Fibroblast of villous mesenchyme (primary cell): ENCODE measurements around the gene AFTPH. TPM values are rescaled to one million over a fixed set of nuclear protein-coding genes. Genes with fewer than 3 reads are reported as not detected.
A peak's percentile ranks its signal among the peaks of the same experiment; 100 is the strongest.

Experiments used
- DNase-seq: peaks from one replicate; pipeline ENCODE4 v3.0.0-alpha.2; 2010; ENCODE audit warnings: low read depth
- H3K4me3 ChIP-seq: 2 replicates; pipeline ENCODE4 v1.5.1; 2011; ENCODE audit warnings: low read depth, mild to moderate bottlenecking, low read length
- CTCF ChIP-seq: IDR thresholded peaks from 2 replicates; pipeline ENCODE4 v1.5.1; 2012; ENCODE audit warnings: low read depth, mild to moderate bottlenecking, low read length; ENCODE audit not compliant: insufficient read depth
- total RNA-seq: library from RNA; depleted of rRNA; stranded (reverse); fragments of >200 nt; gene quantifications from 2 replicates; pipeline ENCODE4 v1.2.3, GENCODE V29; 2012

AFTPH gene
- 26.4 and 40.2 TPM in 2 replicates for total RNA-seq

DNA sequence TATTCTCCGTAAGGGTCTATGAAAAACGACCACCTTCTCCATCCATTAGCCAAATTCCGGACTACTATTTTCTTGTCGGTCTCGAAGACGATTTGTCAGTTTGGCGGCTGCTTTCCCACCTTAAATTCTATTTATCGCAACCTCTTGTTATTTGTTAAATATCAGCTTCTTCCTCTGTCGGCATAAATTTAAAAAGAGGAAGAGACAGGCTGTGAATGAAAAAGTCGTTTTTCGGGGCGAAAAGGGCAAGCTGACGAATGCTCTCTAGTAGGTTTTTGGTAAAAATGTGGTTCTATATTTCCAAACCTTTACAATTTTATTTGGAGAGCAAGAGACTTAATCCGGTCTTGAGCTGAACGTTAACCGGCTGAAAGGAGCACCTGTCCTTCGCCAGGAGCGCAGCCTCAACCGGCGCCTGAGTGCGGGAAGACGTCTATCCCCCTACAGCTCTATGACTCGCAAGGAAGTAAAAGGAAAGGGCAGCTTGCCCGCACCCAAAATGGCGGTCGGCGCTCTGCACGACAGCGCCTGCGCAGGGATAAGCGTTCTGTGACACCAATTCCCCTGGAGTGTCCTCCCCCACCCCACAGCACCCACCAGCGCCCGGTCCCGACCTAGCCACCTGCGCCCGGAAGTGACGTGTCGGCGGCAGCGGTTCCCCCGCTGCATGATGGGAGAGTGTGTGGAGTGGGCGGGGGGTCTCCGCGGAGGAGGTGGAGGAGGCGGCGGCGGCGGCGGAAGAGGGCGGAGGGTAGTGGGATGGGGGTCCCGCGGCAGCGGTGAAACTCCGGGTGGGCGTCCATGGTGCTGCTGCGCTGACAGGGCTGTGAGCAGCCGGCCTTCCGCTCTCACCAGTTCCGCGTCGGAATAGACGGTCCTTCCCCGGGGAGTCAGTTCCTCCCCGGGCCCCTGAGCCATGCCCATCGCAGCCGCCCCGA is at the start of gene AFTPH:
TSS of gene AFTPH (plus strand) at position 663 of the 938 bp plus-strand sequence. CDS start 27,147 bp downstream, outside the sequence.
- H3K4me3 ChIP-seq: peak within 1 kb of the TSS; percentile 93
- TF ChIP-seq CTCF: no peak
- DNase-seq: peak; percentile 98

GRCh38 chr2:64474636-64475035 is 49.5 kb upstream of the AFTPH start:
- DNase-seq: no peak
- TF ChIP-seq CTCF: no peak
- H3K4me3 ChIP-seq: no peak overlapping the region

- no peak for DNase-seq
- H3K4me3 ChIP-seq: no peak overlapping the region
- TF ChIP-seq CTCF: no peak
Observed at GRCh38 chr2:64477037-64477436, 47.1 kb upstream of the AFTPH start.

GRCh38 chr2:64477979-64478378 is 46.1 kb upstream of the AFTPH start:
- TF ChIP-seq CTCF: no peak
- no peak overlapping the region for H3K4me3 ChIP-seq
- no peak for DNase-seq

GRCh38 chr2:64478502-64479230 is 45.5 kb upstream of the AFTPH start:
- no peak for DNase-seq
- H3K4me3 ChIP-seq: no peak overlapping the region
- no peak for TF ChIP-seq CTCF

- no peak for DNase-seq
- no peak overlapping the region for H3K4me3 ChIP-seq
- TF ChIP-seq CTCF: no peak
Observed at GRCh38 chr2:64479259-64480117, 44.6 kb upstream of the AFTPH start.
